T-helper 2 cell treated with Interferon-gamma antibody and Interleukin-4, amounts not matched to agents 5 μg/mL and 100 μg/mL, for 36 hours (primary cell): ENCODE measurements around the gene MIEF1.

Source experiments
- DNase-seq: peaks from one replicate; pipeline ENCODE4 v3.0.0; 2021; ENCODE audit warnings: low spot score
- H3K27ac Mint-ChIP-seq: one replicate; pipeline ENCODE4 v1.8.0; 2021; ENCODE audit warnings: mild to moderate bottlenecking, mixed read lengths
- H3K27me3 Mint-ChIP-seq: one replicate; pipeline ENCODE4 v1.8.0; 2021; ENCODE audit warnings: low read depth, mixed read lengths
- H3K36me3 Mint-ChIP-seq: one replicate; pipeline ENCODE4 v1.8.0; 2021; ENCODE audit warnings: low read depth, mixed read lengths
- H3K4me1 Mint-ChIP-seq: one replicate; pipeline ENCODE4 v1.8.0; 2021; ENCODE audit warnings: low read depth, mixed read lengths
- H3K4me3 Mint-ChIP-seq: one replicate; pipeline ENCODE4 v1.8.0; 2022; ENCODE audit warnings: mild to moderate bottlenecking, moderate library complexity, mixed read lengths
- H3K9me3 Mint-ChIP-seq: one replicate; pipeline ENCODE4 v1.8.0; 2021; ENCODE audit warnings: mixed read lengths

The MIEF1 gene

GRCh38 chr22:39466228-39467006 lies 35.7 kb upstream of the MIEF1 start:
- DNase-seq = no peak
- peaks cover 3% of the 10 kb centered on the region for H3K27me3 Mint-ChIP-seq
- peaks cover 2% of the 10 kb centered on the region for H3K4me1 Mint-ChIP-seq
- no peaks in the 10 kb centered on the region for H3K36me3 Mint-ChIP-seq
- no peaks in the 10 kb centered on the region for H3K9me3 Mint-ChIP-seq
- H3K4me3 Mint-ChIP-seq = no peak overlapping the region
- H3K27ac Mint-ChIP-seq = no peak overlapping the region

- Mint-ChIP-seq H3K27ac (no peak overlapping the region), H3K27me3 (no peaks in the 10 kb centered on the region), H3K4me1 (peaks cover 12% of the 10 kb centered on the region), H3K4me3 (no peak overlapping the region), H3K9me3 (no peaks in the 10 kb centered on the region), H3K36me3 (no peaks in the 10 kb centered on the region)
- no peak for DNase-seq
These were observed 34.6 kb upstream of the MIEF1 start for GRCh38 chr22:39467390-39467895.

GRCh38 chr22:39468487-39469325 lies 33.4 kb upstream of the MIEF1 start:
- no peak overlapping the region for H3K27ac Mint-ChIP-seq
- DNase-seq = no peak
- H3K4me3 Mint-ChIP-seq = no peak overlapping the region
- peaks cover 17% of the 10 kb centered on the region for H3K4me1 Mint-ChIP-seq
- no peaks in the 10 kb centered on the region for H3K36me3 Mint-ChIP-seq
- H3K27me3 Mint-ChIP-seq = no peaks in the 10 kb centered on the region
- H3K9me3 Mint-ChIP-seq = no peaks in the 10 kb centered on the region

DNA sequence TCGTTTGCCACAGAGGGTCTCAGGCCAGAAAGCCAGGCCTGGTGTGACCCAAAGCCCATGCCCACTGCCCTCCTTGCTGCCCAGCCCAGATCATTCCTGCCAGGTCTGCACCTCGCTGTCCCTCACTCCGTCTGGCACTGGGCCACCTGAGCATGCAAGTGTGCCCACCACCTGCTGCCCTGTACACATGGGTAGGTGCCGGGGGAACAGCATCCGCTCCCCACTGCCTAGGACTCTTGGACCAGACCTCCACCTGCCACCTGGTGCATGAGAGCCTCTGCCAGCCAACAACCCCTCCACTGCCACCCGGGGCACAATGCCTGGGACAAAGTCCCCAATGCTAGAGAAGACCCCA lies 32.8 kb upstream of the MIEF1 start:
- no peak overlapping the region for H3K4me3 Mint-ChIP-seq
- no peaks in the 10 kb centered on the region for H3K36me3 Mint-ChIP-seq
- no peaks in the 10 kb centered on the region for H3K27me3 Mint-ChIP-seq
- no peak overlapping the region for H3K27ac Mint-ChIP-seq
- H3K9me3 Mint-ChIP-seq = no peaks in the 10 kb centered on the region
- H3K4me1 Mint-ChIP-seq = peaks cover 17% of the 10 kb centered on the region
- DNase-seq = no peak

GRCh38 chr22:39469681-39470450 lies 32.2 kb upstream of the MIEF1 start:
- Mint-ChIP-seq H3K4me1 (peaks cover 17% of the 10 kb centered on the region), H3K27me3 (no peaks in the 10 kb centered on the region), H3K9me3 (no peaks in the 10 kb centered on the region), H3K4me3 (no peak overlapping the region), H3K27ac (peak overlapping the region; percentile 4), H3K36me3 (no peaks in the 10 kb centered on the region)
- no peak for DNase-seq

DNA sequence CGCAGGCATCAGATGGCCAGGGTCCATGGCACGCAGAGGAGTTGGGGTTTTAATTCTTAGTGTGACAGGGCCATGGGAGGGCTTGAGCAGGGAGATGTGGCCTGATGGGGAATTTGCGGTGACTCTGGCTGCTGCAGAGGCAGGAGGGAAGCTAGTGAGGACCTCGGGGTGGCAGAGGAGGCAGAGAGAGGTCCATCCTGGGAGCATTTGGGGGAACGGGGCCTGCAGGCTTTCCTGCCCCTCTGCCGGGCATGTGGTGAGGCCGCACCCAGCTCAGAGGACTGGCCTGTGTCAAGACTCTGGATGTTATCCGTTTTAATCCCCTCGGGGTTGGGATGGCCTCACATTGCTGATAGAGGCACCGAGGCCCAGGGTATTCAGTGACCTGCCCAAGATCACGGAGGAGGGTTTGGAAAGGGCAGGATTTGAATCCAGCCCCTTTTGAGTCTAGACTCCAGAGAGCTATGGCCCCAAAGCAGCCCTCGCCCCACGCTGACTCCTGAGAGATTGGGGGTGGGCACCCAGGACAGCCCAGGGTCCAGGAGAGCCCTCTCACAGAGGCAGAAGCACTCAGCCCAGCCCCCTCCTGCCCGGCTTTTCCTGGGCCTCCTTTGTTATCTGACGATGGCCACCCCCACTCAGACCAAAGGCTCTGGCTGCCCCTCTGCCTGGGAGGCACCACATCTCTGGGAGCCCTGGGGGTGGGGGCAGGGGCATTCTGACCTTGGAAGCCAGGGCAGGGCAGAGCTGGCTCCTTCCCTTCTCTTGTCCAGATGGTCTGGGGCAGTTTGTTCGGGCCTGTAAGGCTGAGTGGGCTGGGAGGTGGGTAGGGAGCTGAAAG lies 31.4 kb upstream of the MIEF1 start:
- H3K4me3 Mint-ChIP-seq = no peak overlapping the region
- H3K9me3 Mint-ChIP-seq = no peaks in the 10 kb centered on the region
- DNase-seq = no peak
- peaks cover 17% of the 10 kb centered on the region for H3K4me1 Mint-ChIP-seq
- H3K27me3 Mint-ChIP-seq = no peaks in the 10 kb centered on the region
- no peak overlapping the region for H3K27ac Mint-ChIP-seq
- no peaks in the 10 kb centered on the region for H3K36me3 Mint-ChIP-seq

DNA sequence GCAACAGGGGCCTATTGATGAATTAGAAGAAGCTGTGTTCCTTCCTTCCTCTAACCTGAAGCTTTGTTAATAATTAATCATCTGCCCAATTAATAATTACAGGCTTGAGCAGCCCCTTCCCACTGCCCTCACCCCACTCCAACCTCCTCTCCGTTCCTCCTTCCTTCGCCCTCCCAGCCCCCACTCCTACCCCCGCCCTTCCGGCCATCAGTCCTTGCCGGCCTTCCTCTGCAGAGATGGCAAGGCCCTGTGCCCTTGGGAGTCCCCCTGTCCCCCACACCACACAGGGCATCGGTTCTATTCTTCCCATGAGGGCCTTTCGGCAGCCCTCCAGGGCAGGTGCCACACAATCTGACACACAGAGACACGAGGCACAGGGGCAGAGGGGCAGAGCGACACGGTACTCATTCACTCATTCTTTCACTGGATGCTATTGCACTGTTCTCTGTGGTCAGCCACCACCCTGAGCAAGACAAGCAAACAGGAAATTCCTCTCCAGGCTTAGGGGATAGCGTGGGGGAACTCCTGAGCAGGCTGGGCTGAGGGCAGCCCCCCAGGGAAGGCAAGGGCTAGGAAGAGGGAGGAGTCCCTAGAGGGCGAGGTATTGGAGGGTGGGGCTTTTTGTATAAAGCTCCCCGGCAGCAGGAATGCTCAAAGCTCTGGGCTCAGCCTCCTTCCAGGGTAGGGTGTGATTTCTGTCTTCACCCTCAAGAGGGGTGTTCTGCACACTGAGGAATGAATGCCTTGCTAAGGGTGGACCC lies 30.5 kb upstream of the MIEF1 start:
- H3K4me3 Mint-ChIP-seq = peak overlapping the region; percentile 49
- H3K36me3 Mint-ChIP-seq = no peaks in the 10 kb centered on the region
- no peaks in the 10 kb centered on the region for H3K27me3 Mint-ChIP-seq
- H3K9me3 Mint-ChIP-seq = no peaks in the 10 kb centered on the region
- H3K4me1 Mint-ChIP-seq = peaks cover 17% of the 10 kb centered on the region
- DNase-seq = peak; percentile 14
- peak overlapping the region; percentile 79 for H3K27ac Mint-ChIP-seq

- Mint-ChIP-seq H3K9me3 (no peaks in the 10 kb centered on the region), H3K36me3 (no peaks in the 10 kb centered on the region), H3K4me3 (no peak overlapping the region), H3K27ac (no peak overlapping the region), H3K27me3 (no peaks in the 10 kb centered on the region), H3K4me1 (peaks cover 17% of the 10 kb centered on the region)
- DNase-seq = no peak
These were observed 29.2 kb upstream of the MIEF1 start for GRCh38 chr22:39472570-39473556.

DNA sequence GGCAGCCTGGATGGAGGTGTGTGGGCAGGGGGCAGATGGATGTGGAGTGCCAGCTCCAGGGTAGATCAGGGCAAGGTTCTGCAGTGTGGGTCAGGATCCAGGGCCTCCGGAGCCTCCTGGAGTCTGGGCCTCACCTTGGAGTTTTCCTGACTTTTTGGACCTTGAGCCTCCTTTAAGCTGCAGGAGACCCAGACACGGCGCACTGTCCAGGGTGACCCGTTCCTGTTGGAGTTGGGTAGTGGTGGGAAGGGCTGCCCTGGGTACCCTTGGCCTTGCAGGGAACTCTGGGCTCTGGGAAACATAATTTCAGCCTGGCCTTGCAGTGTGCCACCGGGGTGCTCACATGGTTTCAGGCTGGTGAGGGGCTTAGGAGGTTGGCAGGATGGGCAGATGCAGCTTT lies 28.2 kb upstream of the MIEF1 start:
- Mint-ChIP-seq H3K36me3 (no peaks in the 10 kb centered on the region), H3K27ac (no peak overlapping the region), H3K4me1 (peaks cover 17% of the 10 kb centered on the region), H3K9me3 (no peaks in the 10 kb centered on the region), H3K4me3 (no peak overlapping the region), H3K27me3 (no peaks in the 10 kb centered on the region)
- no peak for DNase-seq

DNA sequence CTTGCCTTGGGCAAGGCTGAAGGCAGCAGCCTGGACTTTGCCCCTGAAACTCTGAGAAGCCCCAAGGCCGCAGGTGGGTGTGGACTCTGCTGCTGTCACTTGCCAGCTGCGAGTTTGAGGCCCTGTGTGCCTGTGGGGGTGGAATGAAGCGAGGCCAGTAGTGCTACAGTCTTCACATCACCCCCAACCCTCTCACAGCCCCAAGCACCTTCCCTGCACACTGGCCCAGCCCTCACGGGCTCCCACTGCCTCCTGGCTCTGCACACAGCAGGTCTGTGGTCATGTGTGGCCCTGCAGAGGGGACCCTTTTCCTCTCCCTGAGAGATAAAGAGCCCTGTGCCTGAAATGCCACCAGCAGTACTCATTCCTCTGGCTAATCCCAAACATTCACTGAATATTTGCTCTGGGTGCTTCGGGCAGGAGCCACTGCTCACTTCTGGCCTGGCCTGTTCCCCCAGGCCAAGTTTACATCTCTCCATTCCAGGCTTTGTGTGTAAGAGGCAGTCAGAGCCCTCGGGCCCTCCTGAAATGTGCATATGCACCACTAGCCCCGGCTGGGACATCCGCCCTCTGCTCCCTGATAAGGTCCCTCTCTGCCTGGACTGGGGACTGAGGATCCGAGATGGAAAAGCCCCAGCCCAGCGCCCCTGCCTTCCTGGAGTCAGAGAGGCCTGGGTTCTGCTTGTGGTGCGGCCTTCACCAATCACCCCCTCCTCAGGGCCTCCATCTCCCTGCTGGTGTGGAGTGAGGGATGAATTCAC lies 27.6 kb upstream of the MIEF1 start:
- Mint-ChIP-seq H3K9me3 (no peaks in the 10 kb centered on the region), H3K36me3 (no peaks in the 10 kb centered on the region), H3K4me1 (peaks cover 17% of the 10 kb centered on the region), H3K27ac (no peak overlapping the region), H3K4me3 (no peak overlapping the region), H3K27me3 (no peaks in the 10 kb centered on the region)
- no peak for DNase-seq

- DNase-seq = no peak
- Mint-ChIP-seq H3K36me3 (no peaks in the 10 kb centered on the region), H3K9me3 (no peaks in the 10 kb centered on the region), H3K4me1 (peaks cover 17% of the 10 kb centered on the region), H3K27ac (no peak overlapping the region), H3K27me3 (no peaks in the 10 kb centered on the region), H3K4me3 (no peak overlapping the region)
These were observed 26.8 kb upstream of the MIEF1 start for GRCh38 chr22:39475337-39475736.
